ENCODE data around the gene TGM2. TPM values are rescaled to one million over a fixed set of nuclear protein-coding genes. Genes with fewer than 3 reads are reported as not detected.

The TGM2 gene
- total and polyA plus RNA-seq, 12 donors = 13.4 to 262 (median 98.3) TPM

DNA sequence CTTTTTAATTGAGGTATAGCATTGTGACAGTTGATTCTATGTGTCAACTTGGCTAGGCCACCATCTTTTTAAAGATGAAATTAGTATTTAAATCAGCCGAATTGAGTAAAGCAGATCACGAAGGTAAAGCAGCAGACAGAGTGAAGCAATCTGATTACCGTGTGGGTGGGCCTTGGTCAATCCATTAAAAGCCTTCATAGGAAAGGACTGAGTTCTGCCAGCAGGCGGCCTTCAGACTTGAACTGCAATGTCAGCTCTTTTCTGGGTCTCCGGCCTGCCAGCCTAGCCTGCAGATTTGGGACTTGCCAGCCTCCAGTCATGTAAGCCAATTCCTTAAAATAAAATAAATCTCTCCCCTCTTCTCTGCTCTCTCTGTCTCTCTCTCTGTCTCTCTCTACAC lies 22.4 kb upstream of the TGM2 start:
- WGBS, 4 donors = 24 to 52% (median 39%) methylated on average over 4 to 5 of the region's 5 CpGs
- peak in 4 of 7 donors; percentile 56 to 69 (median 58) for DNase-seq
- H3K4me1 ChIP-seq (replicated peaks in 1 of 2) = no peaks in the 10 kb centered on the region
- H3K9me3 ChIP-seq (replicated peaks in 1 of 3) = no peaks in the 10 kb centered on the region
- H3K36me3 ChIP-seq (replicated peaks in 1 of 2) = no peaks in the 10 kb centered on the region
- intact Hi-C loops (cut with DNase I) = no loop called here
- no peaks in the 10 kb centered on the region for H3K27me3 ChIP-seq
- H3K4me3 ChIP-seq = no peak overlapping the region
- TF ChIP-seq, protein P1, sequence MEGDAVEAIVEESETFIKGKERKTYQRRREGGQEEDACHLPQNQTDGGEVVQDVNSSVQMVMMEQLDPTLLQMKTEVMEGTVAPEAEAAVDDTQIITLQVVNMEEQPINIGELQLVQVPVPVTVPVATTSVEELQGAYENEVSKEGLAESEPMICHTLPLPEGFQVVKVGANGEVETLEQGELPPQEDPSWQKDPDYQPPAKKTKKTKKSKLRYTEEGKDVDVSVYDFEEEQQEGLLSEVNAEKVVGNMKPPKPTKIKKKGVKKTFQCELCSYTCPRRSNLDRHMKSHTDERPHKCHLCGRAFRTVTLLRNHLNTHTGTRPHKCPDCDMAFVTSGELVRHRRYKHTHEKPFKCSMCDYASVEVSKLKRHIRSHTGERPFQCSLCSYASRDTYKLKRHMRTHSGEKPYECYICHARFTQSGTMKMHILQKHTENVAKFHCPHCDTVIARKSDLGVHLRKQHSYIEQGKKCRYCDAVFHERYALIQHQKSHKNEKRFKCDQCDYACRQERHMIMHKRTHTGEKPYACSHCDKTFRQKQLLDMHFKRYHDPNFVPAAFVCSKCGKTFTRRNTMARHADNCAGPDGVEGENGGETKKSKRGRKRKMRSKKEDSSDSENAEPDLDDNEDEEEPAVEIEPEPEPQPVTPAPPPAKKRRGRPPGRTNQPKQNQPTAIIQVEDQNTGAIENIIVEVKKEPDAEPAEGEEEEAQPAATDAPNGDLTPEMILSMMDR (IDR thresholded peaks at IDR 0.05) = peak in 3 of 6 experiments; percentile 24 to 44 (median 32)
- TF ChIP-seq POLR2A (IDR thresholded peaks at IDR 0.05) = no peak
- no peak overlapping the region for H3K27ac ChIP-seq

DNA sequence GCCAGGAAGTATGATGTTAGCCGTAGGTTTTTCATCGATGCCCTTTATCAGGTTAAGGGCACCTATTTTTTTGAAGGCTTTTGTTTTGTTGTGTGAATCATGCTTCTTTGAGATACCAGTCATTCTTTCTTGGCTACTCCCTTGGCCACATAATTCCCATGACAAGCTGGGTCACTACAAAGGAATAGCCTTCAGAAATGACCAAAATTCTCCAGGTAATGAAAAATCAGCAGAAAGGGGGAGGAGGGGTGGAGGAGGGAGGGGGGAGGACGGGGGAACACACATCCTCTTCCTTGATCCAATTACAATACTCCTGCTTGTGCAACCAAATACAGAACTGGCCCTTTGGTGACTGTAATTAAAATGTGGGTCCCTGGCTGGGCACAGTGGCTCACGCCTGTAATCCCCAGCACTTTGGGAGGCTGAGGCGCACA lies 21.7 kb upstream of the TGM2 start:
- no peak for TF ChIP-seq POLR2A (IDR thresholded peaks at IDR 0.05)
- TF ChIP-seq, protein P1 (IDR thresholded peaks at IDR 0.05) = no peak
- intact Hi-C loops (cut with DNase I) = no loop called here
- no peaks in the 10 kb centered on the region for H3K36me3 ChIP-seq (replicated peaks in 1 of 2)
- H3K27me3 ChIP-seq = no peaks in the 10 kb centered on the region
- H3K9me3 ChIP-seq (replicated peaks in 1 of 3) = no peaks in the 10 kb centered on the region
- no peak overlapping the region for H3K4me3 ChIP-seq
- H3K27ac ChIP-seq = no peak overlapping the region
- DNase-seq = peak in 1 of 7 donors; percentile 42
- peaks cover 0 to 1% of the 10 kb centered on the region in 2 donors for H3K4me1 ChIP-seq (replicated peaks in 1 of 2)
- WGBS, 4 donors = 45 to 55% (median 47%) methylated on average over 5 of the region's 5 CpGs

DNA sequence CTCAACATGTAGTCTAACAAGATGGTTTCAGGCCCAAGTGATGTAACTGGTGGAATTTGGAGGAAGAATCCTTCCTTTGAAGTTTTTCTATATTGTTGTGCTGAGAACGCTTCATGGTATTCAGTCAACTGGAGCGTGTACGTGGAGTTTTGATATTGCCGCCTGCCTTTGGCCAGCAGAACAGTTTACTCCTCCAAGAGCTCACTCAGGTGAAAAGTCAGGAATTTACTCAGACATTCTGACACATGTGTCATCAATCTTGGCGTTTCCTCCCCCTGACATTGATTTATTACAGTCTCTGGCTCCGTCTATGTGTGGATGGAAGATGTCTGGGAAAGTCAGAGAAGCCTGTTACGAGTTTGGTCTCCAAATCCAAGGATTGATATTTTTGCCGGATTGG lies 19.0 kb upstream of the TGM2 start:
- intact Hi-C loops (cut with DNase I) = no loop called here
- 66 to 76% (median 69%) methylated on average over 8 of the region's 8 CpGs for WGBS, 4 donors
- Histone ChIP-seq H3K27ac (no peak overlapping the region), H3K27me3 (no peaks in the 10 kb centered on the region), H3K4me1 (replicated peaks in 1 of 2) (peaks cover 0 to 4% of the 10 kb centered on the region in 2 donors), H3K4me3 (no peak overlapping the region), H3K9me3 (replicated peaks in 1 of 3) (no peaks in the 10 kb centered on the region), H3K36me3 (replicated peaks in 1 of 2) (no peaks in the 10 kb centered on the region)
- no peak for TF ChIP-seq POLR2A (IDR thresholded peaks at IDR 0.05)
- TF ChIP-seq, protein P1 (IDR thresholded peaks at IDR 0.05) = no peak
- no peak for DNase-seq

DNA sequence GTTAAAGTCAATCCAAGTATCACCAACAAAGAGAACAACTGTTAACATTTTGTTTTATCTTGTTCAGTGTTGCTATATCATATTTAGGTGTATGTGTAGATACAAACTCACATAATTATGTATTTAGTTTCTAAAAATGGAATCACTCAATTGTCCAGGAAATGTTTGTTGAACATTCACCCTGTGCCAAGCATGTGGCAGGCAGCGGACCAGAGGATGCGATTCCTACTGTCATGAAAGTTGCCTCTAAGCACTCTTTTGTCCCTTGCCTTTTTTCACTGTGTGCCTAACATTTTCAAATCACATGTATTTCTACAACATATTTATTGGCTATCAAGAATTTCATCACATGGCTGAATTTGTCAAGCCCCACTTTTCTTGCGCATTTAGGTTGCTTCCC lies 16.9 kb upstream of the TGM2 start:
- WGBS, 4 donors = 88 to 92% (median 90%) methylated on average over 3 of the region's 3 CpGs
- peak overlapping the region in 1 of 5 donors; percentile 74 for H3K27ac ChIP-seq
- no peaks in the 10 kb centered on the region for H3K36me3 ChIP-seq (replicated peaks in 1 of 2)
- TF ChIP-seq POLR2A (IDR thresholded peaks at IDR 0.05) = no peak
- TF ChIP-seq, protein P1 (IDR thresholded peaks at IDR 0.05) = no peak
- peaks cover 0 to 4% of the 10 kb centered on the region in 2 donors for H3K4me1 ChIP-seq (replicated peaks in 1 of 2)
- H3K27me3 ChIP-seq = no peaks in the 10 kb centered on the region
- no peak overlapping the region for H3K4me3 ChIP-seq
- peak in 1 of 7 donors; percentile 38 for DNase-seq
- intact Hi-C loops (cut with DNase I) = no loop called here
- H3K9me3 ChIP-seq (replicated peaks in 1 of 3) = no peaks in the 10 kb centered on the region
